ENCODE results near the gene ALG11. TPM values are rescaled to one million over a fixed set of nuclear protein-coding genes. Genes with fewer than 3 reads are reported as not detected.
"Not testable (repeated sequence)": the region's sequence is repeated elsewhere in the genome, so short reads cannot be mapped to it uniquely, and the experiment has no call there.

The ALG11 gene
- total RNA-seq, 3 donors from 2014 or later = 20.6 to 27.5 (median 26.5) TPM

DNA sequence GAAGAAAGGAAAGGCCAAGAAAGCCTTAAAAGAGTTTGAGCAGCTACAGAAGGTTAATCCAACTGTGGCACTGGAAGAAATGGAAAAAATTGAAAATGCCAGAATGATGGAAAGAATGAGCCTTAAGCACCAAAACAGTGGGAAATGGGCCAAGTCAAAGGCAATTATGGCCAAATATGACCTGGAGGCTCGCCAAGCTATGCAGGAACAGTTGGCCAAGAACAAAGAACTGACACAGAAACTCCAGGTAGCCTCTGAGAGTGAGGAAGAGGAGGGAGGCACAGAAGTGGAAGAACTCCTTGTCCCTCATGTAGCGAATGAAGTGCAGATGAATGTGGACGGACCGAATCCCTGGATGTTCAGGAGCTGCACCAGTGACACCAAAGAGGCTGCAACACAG is 17.4 kb downstream of the ALG11 start:
- Mint-ChIP-seq H3K4me1 (ENCODE audit: low read depth) (peaks cover 18% of the 10 kb centered on the region), H3K27me3 (ENCODE audit: low read depth) (no peaks in the 10 kb centered on the region), H3K4me3 (no peak overlapping the region), H3K9me3 (peaks cover 18% of the 10 kb centered on the region), H3K36me3 (ENCODE audit: insufficient read depth) (peaks cover 48% of the 10 kb centered on the region)
- no peak for DNase-seq
- ATAC-seq = no peak

DNA sequence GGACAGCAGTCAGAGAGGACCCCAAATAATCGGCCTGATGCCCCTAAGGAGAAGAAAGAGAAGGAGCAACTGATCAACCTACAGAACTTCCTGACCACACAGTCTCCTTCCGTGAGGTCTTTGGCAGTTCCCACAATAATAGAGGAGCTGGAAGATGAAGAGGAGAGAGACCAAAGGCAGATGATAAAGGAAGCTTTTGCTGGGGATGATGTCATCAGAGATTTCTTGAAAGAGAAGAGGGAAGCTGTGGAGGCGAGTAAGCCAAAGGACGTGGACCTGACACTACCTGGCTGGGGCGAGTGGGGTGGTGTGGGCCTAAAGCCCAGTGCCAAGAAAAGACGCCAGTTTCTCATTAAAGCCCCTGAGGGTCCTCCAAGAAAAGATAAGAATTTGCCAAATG is 18.2 kb downstream of the ALG11 start:
- Mint-ChIP-seq H3K9me3 (peaks cover 18% of the 10 kb centered on the region), H3K4me1 (ENCODE audit: low read depth) (peaks cover 16% of the 10 kb centered on the region), H3K36me3 (ENCODE audit: insufficient read depth) (peaks cover 42% of the 10 kb centered on the region)
- H3K4me3 Mint-ChIP-seq; DNase-seq; ATAC-seq; H3K27me3 Mint-ChIP-seq (ENCODE audit: low read depth): not testable (repeated sequence)

DNA sequence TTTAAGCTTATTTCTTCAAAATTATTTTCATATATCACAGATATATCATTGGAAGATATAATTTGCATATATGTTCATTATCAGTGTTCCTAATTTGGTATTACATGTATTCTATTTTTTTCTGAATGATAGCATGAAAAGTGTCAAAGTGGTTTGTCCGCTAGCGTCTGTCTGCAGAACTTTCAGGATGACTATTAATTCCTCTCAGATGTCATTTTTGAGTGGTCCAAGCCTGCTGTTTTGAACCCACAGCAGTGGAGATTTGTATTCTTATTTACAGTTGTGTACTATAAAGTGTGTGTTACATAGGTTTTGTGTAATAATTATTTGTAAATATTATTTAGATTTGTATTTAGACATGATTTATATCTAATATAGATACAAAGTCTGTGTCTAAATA is 20.8 kb downstream of the ALG11 start:
- peaks cover 2% of the 10 kb centered on the region for H3K4me1 Mint-ChIP-seq (ENCODE audit: low read depth)
- DNase-seq = no peak
- no peak for ATAC-seq
- peaks cover 18% of the 10 kb centered on the region for H3K36me3 Mint-ChIP-seq (ENCODE audit: insufficient read depth)
- peaks cover 15% of the 10 kb centered on the region for H3K9me3 Mint-ChIP-seq
- no peak overlapping the region for H3K4me3 Mint-ChIP-seq
- H3K27me3 Mint-ChIP-seq (ENCODE audit: low read depth) = no peaks in the 10 kb centered on the region

DNA sequence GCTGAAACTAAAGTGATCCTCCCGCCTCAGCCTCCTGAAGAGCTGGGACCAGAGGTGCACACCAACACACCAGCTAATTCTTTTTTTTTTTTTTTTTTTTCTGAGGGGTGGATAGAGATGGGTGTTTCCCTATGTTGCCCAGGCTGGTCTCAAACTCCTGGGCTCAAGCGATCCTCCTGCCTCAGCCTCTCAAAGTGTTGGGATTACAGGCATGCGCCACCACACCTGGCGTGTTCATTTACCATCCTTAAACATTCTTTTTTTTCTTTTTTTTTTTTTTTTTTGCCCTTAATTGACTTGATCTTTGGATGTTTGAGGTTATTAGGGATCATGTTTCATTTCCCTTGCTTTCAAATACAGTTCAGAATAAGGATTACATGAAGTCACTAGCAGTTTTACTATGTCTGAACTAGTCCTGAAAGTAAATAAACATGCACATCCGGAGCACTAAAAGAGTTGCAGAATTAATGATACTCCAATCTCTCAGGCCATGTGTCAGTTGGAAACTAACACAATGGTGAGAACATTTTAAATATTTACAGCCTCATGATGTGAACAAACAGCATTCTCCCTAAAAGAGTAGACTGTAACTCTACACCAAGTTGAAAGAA is 22.5 kb downstream of the ALG11 start:
- no peak for DNase-seq
- Mint-ChIP-seq H3K36me3 (ENCODE audit: insufficient read depth) (peaks cover 7% of the 10 kb centered on the region), H3K4me3 (no peak overlapping the region), H3K9me3 (peaks cover 11% of the 10 kb centered on the region), H3K27me3 (ENCODE audit: low read depth) (no peaks in the 10 kb centered on the region), H3K4me1 (ENCODE audit: low read depth) (no peaks in the 10 kb centered on the region)
- no peak for ATAC-seq

DNA sequence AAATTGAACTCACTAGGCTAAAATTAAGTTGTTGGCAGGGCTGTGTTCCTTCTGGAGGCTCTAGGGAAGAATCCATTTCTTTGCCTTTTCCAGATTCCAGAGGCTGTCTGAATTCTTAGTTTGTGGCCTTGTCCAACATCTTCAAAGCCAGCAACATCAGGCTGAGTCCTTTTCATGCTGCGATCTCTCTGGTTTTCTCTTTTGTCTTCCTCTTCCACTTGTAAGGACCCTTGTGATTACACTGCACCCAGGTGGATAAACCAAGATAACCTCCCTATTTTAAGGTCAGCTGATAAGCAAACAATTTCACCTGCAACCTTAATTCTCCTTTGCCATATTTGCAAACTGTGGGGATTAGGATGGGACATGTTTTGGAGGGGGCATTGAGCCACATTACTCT is 23.8 kb downstream of the ALG11 start:
- H3K36me3 Mint-ChIP-seq (ENCODE audit: insufficient read depth) = peaks cover 3% of the 10 kb centered on the region
- ATAC-seq (no peak), DNase-seq (no peak)
- no peaks in the 10 kb centered on the region for H3K4me1 Mint-ChIP-seq (ENCODE audit: low read depth)
- H3K9me3 Mint-ChIP-seq = peaks cover 3% of the 10 kb centered on the region
- no peak overlapping the region for H3K4me3 Mint-ChIP-seq
- H3K27me3 Mint-ChIP-seq (ENCODE audit: low read depth) = no peaks in the 10 kb centered on the region

DNA sequence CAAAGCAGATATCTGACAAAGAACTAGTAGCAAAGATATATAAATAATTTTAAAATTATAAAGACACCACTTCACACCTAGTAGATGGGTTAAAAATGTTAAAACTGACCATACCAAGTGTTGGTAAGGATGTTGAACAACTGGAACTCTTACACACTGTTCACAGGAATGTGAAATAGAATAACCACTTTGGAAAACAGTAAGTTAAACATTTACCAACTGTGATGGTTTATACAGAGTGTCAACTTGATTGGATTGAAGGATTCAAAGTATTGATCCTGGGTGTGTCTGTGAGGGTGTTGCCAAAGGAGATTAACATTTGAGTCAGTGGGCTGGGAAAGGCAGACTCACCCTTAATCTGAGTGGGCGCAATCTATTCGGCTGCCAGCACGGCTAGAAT is 31.5 kb downstream of the ALG11 start:
- H3K36me3 Mint-ChIP-seq (ENCODE audit: insufficient read depth) = peaks cover 8% of the 10 kb centered on the region
- ATAC-seq (no peak), DNase-seq (no peak)
- no peaks in the 10 kb centered on the region for H3K4me1 Mint-ChIP-seq (ENCODE audit: low read depth)
- H3K27me3 Mint-ChIP-seq (ENCODE audit: low read depth) = no peaks in the 10 kb centered on the region
- H3K9me3 Mint-ChIP-seq = peaks cover 7% of the 10 kb centered on the region
- H3K4me3 Mint-ChIP-seq = no peak overlapping the region

DNA sequence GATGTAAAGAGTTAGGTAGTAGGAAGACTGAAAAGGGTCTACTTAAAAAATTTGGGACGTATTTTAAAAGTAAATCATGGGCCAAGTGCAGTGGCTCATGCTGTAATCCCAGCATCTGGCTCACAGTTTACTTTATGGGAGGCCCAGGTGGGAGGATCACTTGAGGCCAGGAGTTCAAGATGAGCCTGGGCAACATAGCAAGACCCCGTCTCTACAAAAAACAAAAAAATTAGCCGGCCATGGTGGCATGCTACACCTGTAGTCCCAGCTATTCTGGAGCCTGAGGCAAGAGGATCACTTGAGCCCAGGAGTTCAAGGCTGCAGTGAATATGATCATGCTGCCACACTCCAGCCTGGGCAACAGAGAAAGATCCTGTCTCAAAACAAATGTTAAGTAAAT is 35.3 kb downstream of the ALG11 start:
- Mint-ChIP-seq H3K4me1 (ENCODE audit: low read depth) (no peaks in the 10 kb centered on the region), H3K4me3 (no peak overlapping the region), H3K9me3 (peaks cover 20% of the 10 kb centered on the region), H3K27me3 (ENCODE audit: low read depth) (peaks cover 7% of the 10 kb centered on the region), H3K36me3 (ENCODE audit: insufficient read depth) (peaks cover 10% of the 10 kb centered on the region)
- ATAC-seq = no peak
- DNase-seq = no peak

DNA sequence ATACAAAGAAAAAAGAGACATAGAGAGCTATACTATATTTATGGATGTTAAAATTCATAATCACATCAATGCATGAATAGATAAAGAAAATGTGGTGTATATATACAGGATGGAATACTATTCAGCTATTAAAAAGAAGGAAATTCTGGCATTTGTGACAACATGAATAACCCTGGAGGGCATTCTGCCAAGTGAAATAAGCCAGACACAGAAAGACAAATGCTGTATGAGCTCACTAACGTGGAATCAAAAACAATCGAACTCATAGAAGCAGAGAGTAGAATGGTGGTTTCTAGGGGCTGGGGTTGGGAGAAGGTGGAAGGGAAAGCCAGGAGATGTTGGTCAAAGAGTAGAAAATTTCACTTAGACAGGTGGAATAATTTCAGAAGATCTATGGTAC is 36.3 kb downstream of the ALG11 start:
- no peak for DNase-seq
- Mint-ChIP-seq H3K4me1 (ENCODE audit: low read depth) (no peaks in the 10 kb centered on the region), H3K36me3 (ENCODE audit: insufficient read depth) (peaks cover 10% of the 10 kb centered on the region), H3K9me3 (peaks cover 20% of the 10 kb centered on the region), H3K27me3 (ENCODE audit: low read depth) (peaks cover 10% of the 10 kb centered on the region), H3K4me3 (no peak overlapping the region)
- ATAC-seq = no peak

DNA sequence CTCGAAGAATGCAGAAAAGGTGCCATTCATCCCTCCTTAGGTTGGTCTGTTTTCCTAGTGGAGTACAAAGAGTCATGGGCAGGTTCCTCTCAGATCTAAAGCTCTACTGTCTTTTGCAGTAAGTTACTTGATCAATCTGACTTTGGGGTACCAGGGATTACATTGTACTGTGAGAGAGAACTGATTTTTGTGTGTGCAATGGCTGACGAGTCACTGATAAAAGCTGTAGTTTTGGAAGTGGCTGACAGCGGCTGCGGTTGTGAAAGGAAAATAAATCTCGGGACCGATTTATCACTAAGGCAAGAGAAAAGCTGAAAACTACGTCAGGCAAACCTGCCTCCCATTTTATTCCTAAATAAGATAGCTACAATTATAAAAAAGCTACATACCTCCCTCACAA is 39.2 kb downstream of the ALG11 start:
- Mint-ChIP-seq H3K27me3 (ENCODE audit: low read depth) (peaks cover 11% of the 10 kb centered on the region), H3K4me1 (ENCODE audit: low read depth) (no peaks in the 10 kb centered on the region), H3K4me3 (no peak overlapping the region), H3K36me3 (ENCODE audit: insufficient read depth) (peaks cover 5% of the 10 kb centered on the region), H3K9me3 (peaks cover 26% of the 10 kb centered on the region)
- DNase-seq = no peak
- ATAC-seq = no peak

DNA sequence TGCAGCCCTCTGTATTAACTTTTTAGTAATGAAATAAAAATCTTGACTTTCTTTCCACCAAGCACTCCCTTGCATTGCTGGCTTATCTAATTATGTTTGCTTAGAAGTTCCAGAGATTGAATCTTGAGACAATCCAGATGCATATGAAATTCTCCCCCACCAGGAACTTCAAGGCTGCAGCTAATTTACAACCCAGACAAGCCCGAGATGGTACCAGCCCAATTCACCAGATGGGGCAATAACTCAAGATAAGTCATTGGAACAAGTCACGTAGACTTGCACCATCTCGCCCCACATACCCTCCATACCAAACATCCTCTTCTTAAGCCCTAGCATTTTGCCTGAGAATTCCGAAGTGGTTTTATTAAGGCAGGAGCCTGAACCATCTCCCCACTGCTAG is 41.3 kb downstream of the ALG11 start:
- H3K36me3 Mint-ChIP-seq (ENCODE audit: insufficient read depth) = peaks cover 5% of the 10 kb centered on the region
- H3K9me3 Mint-ChIP-seq = peaks cover 26% of the 10 kb centered on the region
- DNase-seq = no peak
- H3K4me3 Mint-ChIP-seq = no peak overlapping the region
- no peaks in the 10 kb centered on the region for H3K4me1 Mint-ChIP-seq (ENCODE audit: low read depth)
- ATAC-seq = no peak
- H3K27me3 Mint-ChIP-seq (ENCODE audit: low read depth) = peaks cover 11% of the 10 kb centered on the region

DNA sequence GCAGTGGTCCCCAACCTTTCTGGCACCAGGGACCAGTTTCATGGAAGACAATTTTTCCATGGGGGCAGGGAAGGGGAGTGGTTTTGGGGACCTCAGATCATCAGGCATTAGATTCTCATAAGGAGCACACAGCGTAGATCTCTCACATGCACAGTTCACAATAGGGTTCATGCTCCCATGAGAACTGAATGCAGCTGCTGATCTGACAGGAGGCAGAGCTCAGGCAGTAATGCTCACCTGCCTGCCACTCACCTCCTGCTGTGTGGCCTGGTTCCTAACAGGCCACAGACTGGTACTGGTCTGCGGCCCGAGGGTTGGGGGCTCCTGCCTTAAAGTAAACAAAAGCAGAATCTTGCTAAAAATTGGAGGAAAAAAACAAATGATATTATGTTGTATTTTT is 48.9 kb downstream of the ALG11 start:
- H3K4me1 Mint-ChIP-seq (ENCODE audit: low read depth); H3K36me3 Mint-ChIP-seq (ENCODE audit: insufficient read depth); H3K9me3 Mint-ChIP-seq; H3K27me3 Mint-ChIP-seq (ENCODE audit: low read depth); H3K4me3 Mint-ChIP-seq; DNase-seq; ATAC-seq: not testable (repeated sequence)

DNA sequence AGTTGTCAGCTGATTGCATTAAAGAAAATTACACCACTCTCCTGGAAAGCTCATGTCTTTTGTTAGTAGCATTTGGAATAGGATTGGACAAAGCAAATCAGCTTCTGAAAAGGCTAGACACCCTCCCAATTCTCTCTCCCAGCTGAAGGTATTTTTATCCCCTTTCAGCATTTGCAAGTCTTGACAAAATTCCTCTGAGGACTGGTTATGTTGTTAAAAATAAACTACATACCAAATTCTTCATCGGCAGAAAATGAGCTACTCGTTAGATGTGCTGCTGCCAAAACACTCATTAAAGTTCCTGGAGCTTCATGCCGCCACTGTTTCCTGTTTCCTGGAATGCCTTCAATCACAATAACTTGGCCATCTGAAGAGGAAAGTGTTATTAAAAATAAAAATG is 49.4 kb downstream of the ALG11 start:
- Mint-ChIP-seq H3K4me1 (ENCODE audit: low read depth) (no peaks in the 10 kb centered on the region), H3K4me3 (no peak overlapping the region), H3K9me3 (peaks cover 9% of the 10 kb centered on the region), H3K27me3 (ENCODE audit: low read depth) (no peaks in the 10 kb centered on the region), H3K36me3 (ENCODE audit: insufficient read depth) (no peaks in the 10 kb centered on the region)
- ATAC-seq (no peak), DNase-seq (no peak)

DNA sequence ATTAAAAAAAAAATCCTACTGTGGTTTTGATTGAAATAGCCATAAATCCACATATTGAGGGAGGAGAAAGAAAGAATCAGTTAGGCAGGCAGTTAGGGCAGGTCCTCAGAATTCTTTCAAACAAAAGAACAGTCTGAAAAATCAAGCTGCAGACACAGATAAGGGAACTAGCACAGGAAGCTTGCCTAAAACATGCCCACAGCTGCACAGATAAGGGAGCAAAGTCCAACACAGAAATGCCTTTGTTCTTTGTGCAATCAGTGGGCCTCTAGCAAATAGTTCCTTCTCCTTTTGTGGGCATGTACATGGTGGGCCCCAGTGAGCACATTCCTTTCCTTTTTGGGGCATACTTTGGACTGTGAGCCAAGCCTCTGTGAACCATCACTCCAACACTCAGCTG is 55.0 kb downstream of the ALG11 start:
- Mint-ChIP-seq H3K27me3 (ENCODE audit: low read depth) (peaks cover 20% of the 10 kb centered on the region), H3K9me3 (peaks cover 18% of the 10 kb centered on the region), H3K36me3 (ENCODE audit: insufficient read depth) (no peaks in the 10 kb centered on the region), H3K4me3 (no peak overlapping the region), H3K4me1 (ENCODE audit: low read depth) (peaks cover 2% of the 10 kb centered on the region)
- DNase-seq (no peak), ATAC-seq (no peak)

DNA sequence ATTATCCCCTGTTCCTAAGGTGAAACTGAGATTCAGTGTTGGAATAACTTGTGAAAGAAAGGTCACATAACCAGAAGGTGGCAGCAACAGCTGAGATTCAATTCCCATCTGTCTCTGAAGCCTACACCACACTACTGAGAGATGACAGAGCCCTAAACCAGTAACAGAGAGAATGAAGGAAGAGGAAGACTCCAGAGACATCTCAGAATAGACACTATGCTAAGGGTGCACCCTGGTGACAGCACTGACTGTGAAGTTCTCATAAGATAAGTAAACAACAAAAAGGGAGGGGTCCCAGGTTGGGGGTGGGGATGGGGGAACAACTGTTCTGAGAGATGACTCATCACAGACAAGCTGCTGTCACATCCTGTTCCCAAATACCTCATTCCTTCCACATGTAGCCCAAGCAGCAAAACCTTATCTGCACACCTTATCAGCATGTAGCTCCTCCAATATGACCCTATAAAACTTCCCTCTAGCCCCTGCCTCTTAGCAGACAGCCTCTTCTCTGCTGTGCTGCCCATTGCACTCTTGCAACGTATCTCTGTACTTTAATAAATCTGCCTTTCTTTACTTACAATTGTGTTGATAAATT is 58.8 kb downstream of the ALG11 start:
- peak; percentile 9 for DNase-seq
- no peak for ATAC-seq
- Mint-ChIP-seq H3K4me1 (ENCODE audit: low read depth) (peaks cover 2% of the 10 kb centered on the region), H3K27me3 (ENCODE audit: low read depth) (peaks cover 31% of the 10 kb centered on the region), H3K36me3 (ENCODE audit: insufficient read depth) (no peaks in the 10 kb centered on the region), H3K4me3 (no peak overlapping the region), H3K9me3 (peaks cover 18% of the 10 kb centered on the region)

Measured in activated T-cell treated with anti-CD3 and anti-CD28 coated beads, Interleukin-2, amount 50 U/mL, for 4 hours (primary cell).